ENCODE measurements around the gene SPATA13. TPM values are rescaled to one million over a fixed set of nuclear protein-coding genes. Genes with fewer than 3 reads are reported as not detected.
"Not testable (repeated sequence)": the region's sequence is repeated elsewhere in the genome, so short reads cannot be mapped to it uniquely, and the experiment has no call there.

The SPATA13 gene
- total RNA-seq, 1 donor from 2014 or later, result 11.8 TPM

GRCh38 chr13:24119626-24120508 lies 40.7 kb upstream of the SPATA13 start:
- ATAC-seq (ENCODE audit: low read depth), result no peak
- TF ChIP-seq, protein P1, sequence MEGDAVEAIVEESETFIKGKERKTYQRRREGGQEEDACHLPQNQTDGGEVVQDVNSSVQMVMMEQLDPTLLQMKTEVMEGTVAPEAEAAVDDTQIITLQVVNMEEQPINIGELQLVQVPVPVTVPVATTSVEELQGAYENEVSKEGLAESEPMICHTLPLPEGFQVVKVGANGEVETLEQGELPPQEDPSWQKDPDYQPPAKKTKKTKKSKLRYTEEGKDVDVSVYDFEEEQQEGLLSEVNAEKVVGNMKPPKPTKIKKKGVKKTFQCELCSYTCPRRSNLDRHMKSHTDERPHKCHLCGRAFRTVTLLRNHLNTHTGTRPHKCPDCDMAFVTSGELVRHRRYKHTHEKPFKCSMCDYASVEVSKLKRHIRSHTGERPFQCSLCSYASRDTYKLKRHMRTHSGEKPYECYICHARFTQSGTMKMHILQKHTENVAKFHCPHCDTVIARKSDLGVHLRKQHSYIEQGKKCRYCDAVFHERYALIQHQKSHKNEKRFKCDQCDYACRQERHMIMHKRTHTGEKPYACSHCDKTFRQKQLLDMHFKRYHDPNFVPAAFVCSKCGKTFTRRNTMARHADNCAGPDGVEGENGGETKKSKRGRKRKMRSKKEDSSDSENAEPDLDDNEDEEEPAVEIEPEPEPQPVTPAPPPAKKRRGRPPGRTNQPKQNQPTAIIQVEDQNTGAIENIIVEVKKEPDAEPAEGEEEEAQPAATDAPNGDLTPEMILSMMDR (IDR thresholded peaks at IDR 0.05), result no peak
- ChIA-PET POLR2A (no interaction called here), CTCF (no interaction called here)
- no peaks in the 10 kb centered on the region for H3K9me3 Mint-ChIP-seq
- DNase-seq, result no peak
- H3K4me3 Mint-ChIP-seq, result no peak overlapping the region
- intact Hi-C loops (cut with micrococcal nuclease), result loop anchor here (5.0 kb wide), 1 partner anchor 53 kb away; no protein-coding TSS in a partner anchor
- H3K27ac Mint-ChIP-seq, result no peak overlapping the region
- no peaks in the 10 kb centered on the region for H3K36me3 Mint-ChIP-seq (ENCODE audit: low read depth)
- peaks cover 14% of the 10 kb centered on the region for H3K27me3 Mint-ChIP-seq
- peaks cover 8% of the 10 kb centered on the region for H3K4me1 Mint-ChIP-seq

DNA sequence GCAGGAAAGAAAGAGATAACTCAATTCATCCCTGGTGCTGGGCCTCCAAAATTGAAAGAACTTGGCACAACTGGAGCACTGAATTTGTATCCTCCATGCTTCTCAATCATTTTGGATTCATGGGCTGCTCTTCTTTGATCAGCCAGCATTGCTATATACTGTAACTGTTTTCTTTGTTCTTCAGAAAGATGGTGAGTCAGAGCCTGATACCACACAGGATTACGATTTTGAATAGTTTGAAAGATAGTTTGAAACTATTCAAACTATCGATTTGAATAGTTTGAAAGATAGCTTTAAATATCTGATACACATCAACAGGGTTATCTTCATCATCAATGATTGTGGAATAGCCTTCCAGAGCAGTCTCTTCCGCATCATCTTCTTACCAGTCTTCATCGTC lies 38.5 kb upstream of the SPATA13 start:
- Mint-ChIP-seq H3K4me1 (peaks cover 15% of the 10 kb centered on the region), H3K27me3 (peaks cover 21% of the 10 kb centered on the region)
- H3K9me3 Mint-ChIP-seq; H3K27ac Mint-ChIP-seq; POLR2A ChIA-PET; CTCF ChIA-PET; H3K36me3 Mint-ChIP-seq (ENCODE audit: low read depth); ATAC-seq (ENCODE audit: low read depth); DNase-seq; H3K4me3 Mint-ChIP-seq: not testable (repeated sequence)
- intact Hi-C loops (cut with micrococcal nuclease), result loop anchor here (5.0 kb wide), 1 partner anchor 55 kb away; no protein-coding TSS in a partner anchor

GRCh38 chr13:24122569-24122968 lies 38.0 kb upstream of the SPATA13 start:
- no peaks in the 10 kb centered on the region for H3K36me3 Mint-ChIP-seq (ENCODE audit: low read depth)
- no peaks in the 10 kb centered on the region for H3K9me3 Mint-ChIP-seq
- H3K4me3 Mint-ChIP-seq, result no peak overlapping the region
- H3K27ac Mint-ChIP-seq, result no peak overlapping the region
- H3K27me3 Mint-ChIP-seq, result peaks cover 23% of the 10 kb centered on the region
- POLR2A ChIA-PET, result no interaction called here
- TF ChIP-seq, protein P1 (IDR thresholded peaks at IDR 0.05), result no peak
- ATAC-seq (ENCODE audit: low read depth), result no peak
- peaks cover 15% of the 10 kb centered on the region for H3K4me1 Mint-ChIP-seq
- intact Hi-C loops (cut with micrococcal nuclease), result loop anchor here (5.0 kb wide), 1 partner anchor 55 kb away; no protein-coding TSS in a partner anchor
- no peak for DNase-seq
- CTCF ChIA-PET, result no interaction called here

GRCh38 chr13:24123761-24124160 lies 36.8 kb upstream of the SPATA13 start:
- DNase-seq, result no peak
- Mint-ChIP-seq H3K4me3 (no peak overlapping the region), H3K27me3 (peaks cover 32% of the 10 kb centered on the region), H3K4me1 (peaks cover 15% of the 10 kb centered on the region), H3K27ac (no peak overlapping the region), H3K9me3 (no peaks in the 10 kb centered on the region), H3K36me3 (ENCODE audit: low read depth) (no peaks in the 10 kb centered on the region)
- CTCF ChIA-PET, result interaction anchor here (0.5 kb wide), 1 partner anchor 388 kb away, joined by 3 read pairs; no protein-coding TSS in a partner anchor
- ATAC-seq (ENCODE audit: low read depth), result no peak
- TF ChIP-seq, protein P1 (IDR thresholded peaks at IDR 0.05), result no peak
- POLR2A ChIA-PET, result no interaction called here
- intact Hi-C loops (cut with micrococcal nuclease), result loop anchor here (5.0 kb wide), 1 partner anchor 56 kb away; no protein-coding TSS in a partner anchor

GRCh38 chr13:24124789-24125476 lies 35.6 kb upstream of the SPATA13 start:
- peak; percentile 18 for DNase-seq
- Mint-ChIP-seq H3K27me3 (peaks cover 32% of the 10 kb centered on the region), H3K27ac (no peak overlapping the region), H3K9me3 (no peaks in the 10 kb centered on the region), H3K4me1 (peaks cover 15% of the 10 kb centered on the region), H3K36me3 (ENCODE audit: low read depth) (no peaks in the 10 kb centered on the region), H3K4me3 (no peak overlapping the region)
- TF ChIP-seq, protein P1 (IDR thresholded peaks at IDR 0.05), result no peak
- intact Hi-C loops (cut with micrococcal nuclease), result loop anchor here (5.0 kb wide), 1 partner anchor 58 kb away; no protein-coding TSS in a partner anchor
- CTCF ChIA-PET, result no interaction called here
- POLR2A ChIA-PET, result no interaction called here
- peak; percentile 93 for ATAC-seq (ENCODE audit: low read depth)

Data from activated B cell treated with CpG ODN at 0.5 μM for 24 hours (primary cell).